NCI-H345 treated with DMSO at 0.1 percent for 48 hours (cell line): ENCODE data around the gene CYP27B1.
"Not testable (repeated sequence)": the region's sequence is repeated elsewhere in the genome, so short reads cannot be mapped to it uniquely, and the experiment has no call there.

Experiments
- DNase-seq: peaks from one replicate; lab custom pipeline; 2025; ENCODE audit not compliant: unreplicated experiment; lab: John Stamatoyannopoulos, UW

The CYP27B1 gene

GRCh38 chr12:57723630-57723962 lies 43.3 kb downstream of the CYP27B1 start:
- DNase-seq, result no peak

- no peak for DNase-seq
Observed at GRCh38 chr12:57722716-57723629, 43.9 kb downstream of the CYP27B1 start.

GRCh38 chr12:57721846-57722608 lies 44.9 kb downstream of the CYP27B1 start:
- not testable (repeated sequence) for DNase-seq

GRCh38 chr12:57720606-57721595 lies 46.0 kb downstream of the CYP27B1 start:
- no peak for DNase-seq

- DNase-seq, result no peak
Observed at GRCh38 chr12:57719777-57720605, 46.9 kb downstream of the CYP27B1 start.

GRCh38 chr12:57718641-57719528 lies 48.0 kb downstream of the CYP27B1 start:
- no peak for DNase-seq

GRCh38 chr12:57717846-57718640 lies 48.8 kb downstream of the CYP27B1 start:
- no peak for DNase-seq

GRCh38 chr12:57717131-57717530 lies 49.7 kb downstream of the CYP27B1 start:
- no peak for DNase-seq

GRCh38 chr12:57716305-57716704 lies 50.6 kb downstream of the CYP27B1 start:
- no peak for DNase-seq

- DNase-seq, result no peak
Observed at GRCh38 chr12:57715786-57716185, 51.1 kb downstream of the CYP27B1 start.

- not testable (repeated sequence) for DNase-seq
Observed at GRCh38 chr12:57715036-57715748, 51.7 kb downstream of the CYP27B1 start.

GRCh38 chr12:57713209-57713608 lies 53.7 kb downstream of the CYP27B1 start:
- DNase-seq, result no peak

- DNase-seq, result no peak
Observed at GRCh38 chr12:57712701-57713100, 54.2 kb downstream of the CYP27B1 start.
